HFF-Myc (cell line): ENCODE data around the gene LIMCH1.

Experiments
- DNase-seq: peaks from one replicate; pipeline ENCODE4 v3.0.0-alpha.2; 2011; ENCODE audit warnings: low read depth; ENCODE audit errors: extremely low read depth
- H3K4me3 ChIP-seq: replicated peaks from 2 replicates; pipeline ENCODE4 v1.5.1; 2011; ENCODE audit warnings: low read depth, mild to moderate bottlenecking, control low read depth, low read length
- CTCF ChIP-seq: IDR thresholded peaks from 2 replicates; pipeline ENCODE4 v1.5.1; 2012; ENCODE audit warnings: mild to moderate bottlenecking, low read depth, low read length, control low read depth; ENCODE audit errors: missing control alignments

LIMCH1 gene

GRCh38 chr4:41619161-41619560 is 81.2 kb downstream of the LIMCH1 start:
- DNase-seq: no peak
- no peak overlapping the region for H3K4me3 ChIP-seq
- no peak for TF ChIP-seq CTCF

GRCh38 chr4:41620594-41621256 is 82.8 kb downstream of the LIMCH1 start:
- no peak for TF ChIP-seq CTCF
- H3K4me3 ChIP-seq: no peak overlapping the region
- DNase-seq: no peak

- DNase-seq: no peak
These were observed 84.8 kb downstream of the LIMCH1 start for GRCh38 chr4:41622787-41623186.

GRCh38 chr4:41624765-41625164 is 86.8 kb downstream of the LIMCH1 start:
- no peak overlapping the region for H3K4me3 ChIP-seq
- no peak for DNase-seq
- TF ChIP-seq CTCF: no peak

More at GRCh38 chr4:41622787-41623186, 84.8 kb downstream of the LIMCH1 start:
- no peak for TF ChIP-seq CTCF
- H3K4me3 ChIP-seq: no peak overlapping the region

GRCh38 chr4:41625531-41625930 is 87.6 kb downstream of the LIMCH1 start:
- TF ChIP-seq CTCF: no peak
- no peak for DNase-seq
- H3K4me3 ChIP-seq: no peak overlapping the region

- no peak for DNase-seq
- TF ChIP-seq CTCF: no peak
- H3K4me3 ChIP-seq: no peak overlapping the region
These were observed 91.0 kb downstream of the LIMCH1 start for GRCh38 chr4:41628936-41629335.

GRCh38 chr4:41631523-41631922 is 93.6 kb downstream of the LIMCH1 start:
- DNase-seq: no peak
- H3K4me3 ChIP-seq: no peak overlapping the region
- TF ChIP-seq CTCF: no peak
